ENCODE measurements around the gene HCK.

- TF ChIP-seq, protein P1, sequence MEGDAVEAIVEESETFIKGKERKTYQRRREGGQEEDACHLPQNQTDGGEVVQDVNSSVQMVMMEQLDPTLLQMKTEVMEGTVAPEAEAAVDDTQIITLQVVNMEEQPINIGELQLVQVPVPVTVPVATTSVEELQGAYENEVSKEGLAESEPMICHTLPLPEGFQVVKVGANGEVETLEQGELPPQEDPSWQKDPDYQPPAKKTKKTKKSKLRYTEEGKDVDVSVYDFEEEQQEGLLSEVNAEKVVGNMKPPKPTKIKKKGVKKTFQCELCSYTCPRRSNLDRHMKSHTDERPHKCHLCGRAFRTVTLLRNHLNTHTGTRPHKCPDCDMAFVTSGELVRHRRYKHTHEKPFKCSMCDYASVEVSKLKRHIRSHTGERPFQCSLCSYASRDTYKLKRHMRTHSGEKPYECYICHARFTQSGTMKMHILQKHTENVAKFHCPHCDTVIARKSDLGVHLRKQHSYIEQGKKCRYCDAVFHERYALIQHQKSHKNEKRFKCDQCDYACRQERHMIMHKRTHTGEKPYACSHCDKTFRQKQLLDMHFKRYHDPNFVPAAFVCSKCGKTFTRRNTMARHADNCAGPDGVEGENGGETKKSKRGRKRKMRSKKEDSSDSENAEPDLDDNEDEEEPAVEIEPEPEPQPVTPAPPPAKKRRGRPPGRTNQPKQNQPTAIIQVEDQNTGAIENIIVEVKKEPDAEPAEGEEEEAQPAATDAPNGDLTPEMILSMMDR (IDR thresholded peaks at IDR 0.05; ENCODE audit: insufficient read depth, low read depth, low read length) = no peak
- TF ChIP-seq EZH2 (IDR thresholded peaks at IDR 0.05; ENCODE audit: insufficient read depth, low read length) = no peak
Measured at GRCh38 chr20:32128167-32128566, 76.1 kb downstream of the HCK start.
